HG02840 (cell line): ENCODE results near the gene KDM3B.
A peak's percentile ranks its signal among the peaks of the same experiment; 100 is the strongest.
"Not testable (repeated sequence)": the region's sequence is repeated elsewhere in the genome, so short reads cannot be mapped to it uniquely, and the experiment has no call there.

Source experiments
- ATAC-seq: cut with Tn5 transposase; IDR thresholded peaks from one replicate; pipeline ENCODE4 v1.9.1; 2021; ENCODE audit warnings: mild to moderate bottlenecking, moderate library complexity, moderate number of reproducible peaks; ENCODE audit not compliant: unreplicated experiment, low FRiP score

KDM3B gene

DNA sequence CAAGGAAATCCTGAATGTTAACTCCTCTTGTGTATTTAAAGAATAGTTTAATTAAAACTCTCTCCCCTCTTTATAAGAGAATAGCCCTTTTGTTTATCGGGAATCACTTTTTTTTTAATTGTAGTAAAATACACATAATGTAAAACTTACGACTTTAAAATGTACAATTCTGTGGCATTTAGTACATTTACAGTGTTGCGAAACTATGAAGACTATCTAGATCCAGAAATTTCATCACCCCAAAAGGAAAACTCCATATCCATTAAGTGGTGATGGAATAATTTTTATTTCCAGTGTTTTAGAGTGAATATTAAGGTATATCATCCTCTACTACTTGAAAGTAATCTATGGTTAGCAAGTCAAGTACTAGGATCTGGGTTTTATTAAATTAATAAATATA is 36.8 kb downstream of the KDM3B start:
- no peak for ATAC-seq

DNA sequence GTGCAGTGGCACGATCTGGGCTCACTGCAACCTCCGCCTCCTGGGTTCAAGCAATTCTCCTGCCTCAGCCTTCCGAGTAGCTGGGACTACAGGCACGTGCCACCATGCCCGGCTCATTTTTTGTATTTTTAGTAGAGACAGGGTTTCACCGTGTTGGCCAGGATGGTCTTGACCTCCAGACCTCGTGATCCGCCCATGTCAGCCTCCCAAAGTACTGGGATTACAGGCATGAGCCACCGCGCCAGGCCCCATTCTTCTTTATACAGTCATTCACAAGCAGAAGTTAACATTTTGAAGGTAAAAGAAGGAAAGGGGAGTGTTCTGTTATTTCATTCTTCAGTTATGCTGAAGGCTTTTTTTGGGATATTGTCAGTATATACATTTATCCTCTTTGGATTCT is 37.4 kb downstream of the KDM3B start:
- ATAC-seq = not testable (repeated sequence)

- no peak for ATAC-seq
Observed at GRCh38 chr5:138391859-138392386, 39.4 kb downstream of the KDM3B start.

- ATAC-seq = no peak
Observed at GRCh38 chr5:138402640-138403039, 50.2 kb downstream of the KDM3B start.

DNA sequence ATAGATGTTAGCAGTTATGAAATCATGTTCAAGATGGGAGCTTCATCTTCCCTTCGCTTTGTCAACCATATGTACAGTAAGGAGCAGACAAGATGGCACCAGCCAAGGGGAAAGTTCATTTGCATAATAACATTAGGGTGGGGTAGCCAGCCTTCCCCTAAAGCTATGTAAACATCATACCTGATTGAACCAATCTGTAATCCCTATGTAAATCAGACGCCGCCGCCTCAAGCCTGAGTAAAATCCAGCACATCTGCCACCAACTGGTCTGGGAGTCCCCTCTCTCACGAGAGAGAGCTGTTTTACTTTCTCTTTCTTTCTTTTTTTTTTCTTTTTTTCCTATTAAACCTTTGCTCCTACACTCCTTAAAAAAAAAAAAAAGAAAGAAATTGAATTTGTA is 55.5 kb downstream of the KDM3B start:
- ATAC-seq = no peak

GRCh38 chr5:138410996-138411640 is 58.6 kb downstream of the KDM3B start:
- ATAC-seq = not testable (repeated sequence)

- ATAC-seq = no peak
Observed at GRCh38 chr5:138418444-138418843, 66.0 kb downstream of the KDM3B start.

- no peak for ATAC-seq
Observed at GRCh38 chr5:138425079-138425478, 72.6 kb downstream of the KDM3B start.

- no peak for ATAC-seq
Observed at GRCh38 chr5:138435943-138436342, 83.5 kb downstream of the KDM3B start.

DNA sequence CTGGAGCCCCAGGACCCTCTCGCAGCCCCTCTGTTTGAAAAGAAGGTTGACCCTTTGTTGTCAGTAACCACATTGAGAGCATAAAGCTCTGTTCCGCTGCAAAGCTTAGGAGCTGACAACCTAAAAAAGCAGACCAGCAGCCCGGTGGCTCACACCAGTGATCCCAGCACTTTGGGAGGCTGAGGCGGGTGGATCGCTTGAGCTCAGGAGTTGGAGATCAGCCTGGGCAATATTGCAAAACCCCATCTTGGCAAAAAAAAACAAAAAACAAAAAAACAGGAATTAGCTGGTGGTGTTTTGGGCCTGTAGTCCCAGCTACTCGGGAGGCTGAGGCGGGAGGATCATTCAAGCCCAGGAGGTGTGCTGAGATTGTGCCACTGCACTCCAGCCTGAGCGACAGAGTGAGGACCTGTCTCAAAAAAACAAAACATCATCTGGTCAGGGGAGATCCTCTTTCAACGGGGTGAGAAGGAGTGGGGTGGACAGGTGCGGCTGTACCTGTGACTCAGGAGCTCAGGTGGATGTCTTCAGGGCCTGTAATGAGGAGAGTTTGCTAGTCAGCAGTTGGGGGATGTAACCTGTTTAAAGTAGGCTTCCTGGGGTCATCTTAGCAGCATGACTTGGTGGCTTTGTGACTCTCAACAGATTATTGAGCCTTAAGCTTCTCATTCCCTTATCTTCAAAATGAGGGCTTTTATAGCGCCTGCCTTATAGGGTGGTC is 85.7 kb downstream of the KDM3B start:
- ATAC-seq = no peak

DNA sequence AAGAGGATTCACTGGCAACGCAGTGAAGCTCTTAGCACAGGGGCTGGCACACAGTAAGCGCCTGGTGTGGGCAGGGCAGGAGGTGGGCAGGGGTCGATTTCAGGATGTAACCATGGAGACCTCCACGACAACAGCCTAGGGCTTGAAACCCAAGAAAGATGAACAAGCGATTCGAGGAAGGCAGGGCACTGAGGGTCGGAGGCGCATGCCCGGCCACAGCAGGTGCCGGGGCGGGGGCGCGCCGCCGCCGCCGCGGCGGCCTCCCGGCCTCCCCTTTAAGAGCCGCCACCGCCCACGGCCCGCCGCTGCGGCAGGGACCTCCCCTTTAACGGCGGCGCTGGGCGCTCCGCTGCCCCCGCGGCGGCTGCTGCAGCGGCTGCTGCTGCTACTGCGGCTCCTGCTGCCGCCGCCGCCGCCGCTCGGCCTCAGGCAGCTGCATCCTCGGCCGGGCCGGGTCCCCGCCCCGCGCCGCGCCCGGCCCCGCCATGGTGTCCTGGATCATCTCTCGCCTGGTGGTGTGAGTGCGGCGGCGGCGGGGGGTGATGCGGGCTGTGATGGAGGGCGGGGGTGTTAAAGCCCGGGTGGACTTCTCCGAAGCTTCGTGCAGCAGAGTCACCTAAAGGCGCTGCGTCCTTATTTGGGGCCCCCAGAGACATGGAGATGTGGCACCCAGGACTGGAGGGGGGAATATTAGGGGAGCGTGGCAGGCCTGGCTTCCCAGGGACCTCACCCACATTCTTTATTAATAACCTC is 86.4 kb downstream of the KDM3B start, which contains the start of gene REEP2:
REEP2 (plus strand) TSS at position 334 of the 753 bp plus-strand sequence; CDS start at position 486, 152 bp downstream.
- peak; percentile 59 for ATAC-seq

DNA sequence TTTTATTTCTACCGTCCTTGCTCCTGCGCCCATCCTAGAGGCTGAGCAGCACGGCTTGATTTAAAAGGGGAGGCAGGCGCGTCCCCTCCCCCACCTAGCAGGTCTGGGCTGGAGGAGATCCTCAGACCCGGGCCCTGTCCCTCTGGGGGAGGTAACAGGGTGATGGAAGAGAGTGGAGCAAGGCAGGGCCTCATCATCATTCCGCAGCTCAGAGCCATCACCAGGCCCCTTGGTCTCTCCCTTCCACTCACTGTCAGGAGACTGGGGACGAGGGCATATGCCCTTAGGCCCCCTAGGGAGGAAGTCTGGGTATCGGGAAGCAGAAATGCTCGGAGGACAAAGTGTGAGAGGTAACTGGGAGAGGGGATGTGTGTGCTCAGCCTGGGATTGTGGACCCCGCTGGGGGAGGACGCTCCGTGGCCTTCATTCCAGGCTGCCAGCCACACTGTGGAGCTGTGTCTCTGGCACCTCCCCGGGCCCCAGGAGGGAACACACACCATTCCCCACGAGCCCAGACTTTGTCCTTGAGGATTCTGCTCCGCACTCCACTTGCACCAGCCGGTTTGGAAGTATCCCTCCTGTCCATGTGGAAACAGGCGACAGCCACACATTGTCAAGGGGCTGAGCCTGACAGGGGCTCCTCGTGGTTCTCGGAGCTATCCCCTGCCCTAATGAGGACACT is 87.1 kb downstream of the KDM3B start:
- ATAC-seq = no peak

DNA sequence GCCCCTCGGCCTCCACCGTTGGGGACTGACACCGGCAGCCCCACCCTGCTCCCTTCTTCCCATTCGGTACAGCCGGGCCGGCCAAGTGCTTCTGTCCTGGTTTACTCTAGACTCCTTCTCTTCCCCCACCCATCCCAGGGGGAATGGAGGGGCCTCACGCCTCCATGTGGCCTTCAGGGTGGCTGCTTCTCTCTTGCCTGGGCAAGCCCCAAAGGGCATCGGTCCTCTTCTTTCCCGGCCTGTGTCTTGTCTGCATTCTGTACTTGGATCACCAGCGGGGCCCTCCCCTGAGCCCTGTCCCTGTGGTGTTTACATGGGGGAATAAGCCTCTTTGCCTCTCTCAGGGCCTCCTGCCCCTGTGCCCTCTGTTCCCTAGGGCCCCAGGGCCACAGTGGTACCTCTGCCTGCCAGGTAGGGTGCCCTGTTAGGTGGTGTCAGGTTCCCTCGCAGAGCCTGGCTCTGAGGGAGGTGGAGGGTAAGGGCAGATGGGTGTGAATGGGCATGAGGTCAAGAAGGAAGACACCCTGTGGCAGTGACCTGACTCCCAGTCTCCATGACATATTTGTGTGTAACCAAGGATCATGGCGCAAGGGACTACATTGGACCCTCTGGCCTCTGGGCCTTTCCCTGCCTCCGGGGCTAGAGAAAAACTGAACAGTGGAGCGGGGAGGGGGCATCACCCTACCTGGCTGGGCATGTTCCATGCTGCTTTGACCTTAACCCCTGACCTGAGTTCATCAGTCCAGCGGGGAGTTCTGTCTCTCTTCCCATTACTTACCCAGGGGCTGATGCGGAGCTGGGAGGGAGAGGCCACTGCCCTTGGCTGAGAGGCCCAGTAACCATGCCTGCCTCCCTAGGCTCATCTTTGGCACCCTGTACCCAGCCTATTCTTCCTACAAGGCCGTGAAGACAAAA is 87.9 kb downstream of the KDM3B start:
- ATAC-seq = no peak

DNA sequence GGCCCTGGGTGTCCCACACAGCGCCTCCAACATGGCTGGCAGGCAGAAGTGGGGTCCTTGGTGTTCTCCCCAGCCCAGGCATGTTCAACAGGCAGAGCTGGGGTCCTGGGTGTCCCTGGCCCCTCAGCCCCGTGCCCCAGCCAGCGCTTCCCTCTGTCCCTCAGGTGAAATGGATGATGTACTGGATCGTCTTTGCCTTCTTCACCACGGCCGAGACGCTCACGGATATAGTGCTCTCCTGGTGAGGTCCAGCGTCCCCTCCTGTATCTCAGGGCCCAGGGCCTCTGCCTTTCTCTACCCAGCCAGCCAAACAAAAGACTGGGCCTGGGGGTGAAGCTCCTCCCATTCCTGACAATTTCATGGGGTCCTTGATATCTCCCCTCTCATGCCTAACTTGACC is 88.7 kb downstream of the KDM3B start:
- no peak for ATAC-seq

DNA sequence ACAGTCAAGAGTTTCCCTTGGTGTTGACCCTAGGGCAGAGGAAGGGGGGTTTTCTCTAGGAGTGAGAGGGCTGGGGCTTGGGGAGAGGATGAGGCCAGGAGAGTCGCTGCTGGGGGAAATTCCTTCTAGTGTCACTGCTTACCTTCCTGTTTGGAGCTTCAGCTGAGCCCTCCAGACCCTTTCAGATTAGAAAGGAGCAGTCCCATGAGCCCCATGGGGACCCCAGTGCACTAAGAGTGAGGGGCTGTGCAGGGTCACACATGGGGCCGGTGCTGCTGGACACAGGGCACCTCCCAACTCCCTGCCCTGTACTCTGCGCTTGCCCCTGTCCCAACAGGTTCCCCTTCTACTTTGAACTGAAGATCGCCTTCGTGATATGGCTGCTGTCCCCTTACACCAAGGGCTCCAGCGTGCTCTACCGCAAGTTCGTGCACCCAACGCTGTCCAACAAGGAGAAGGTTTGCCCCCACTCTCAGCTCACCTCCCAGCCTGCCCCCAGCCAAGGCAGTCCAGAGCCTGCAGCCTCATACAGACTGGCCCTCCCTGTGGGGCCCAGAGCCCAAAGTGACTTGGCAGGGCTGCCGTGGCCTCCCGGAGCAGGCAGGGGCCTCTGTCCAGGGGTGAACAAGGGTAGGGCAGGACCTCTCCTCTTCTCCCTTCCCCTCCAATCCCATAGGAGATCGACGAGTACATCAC is 91.7 kb downstream of the KDM3B start:
- ATAC-seq = no peak

DNA sequence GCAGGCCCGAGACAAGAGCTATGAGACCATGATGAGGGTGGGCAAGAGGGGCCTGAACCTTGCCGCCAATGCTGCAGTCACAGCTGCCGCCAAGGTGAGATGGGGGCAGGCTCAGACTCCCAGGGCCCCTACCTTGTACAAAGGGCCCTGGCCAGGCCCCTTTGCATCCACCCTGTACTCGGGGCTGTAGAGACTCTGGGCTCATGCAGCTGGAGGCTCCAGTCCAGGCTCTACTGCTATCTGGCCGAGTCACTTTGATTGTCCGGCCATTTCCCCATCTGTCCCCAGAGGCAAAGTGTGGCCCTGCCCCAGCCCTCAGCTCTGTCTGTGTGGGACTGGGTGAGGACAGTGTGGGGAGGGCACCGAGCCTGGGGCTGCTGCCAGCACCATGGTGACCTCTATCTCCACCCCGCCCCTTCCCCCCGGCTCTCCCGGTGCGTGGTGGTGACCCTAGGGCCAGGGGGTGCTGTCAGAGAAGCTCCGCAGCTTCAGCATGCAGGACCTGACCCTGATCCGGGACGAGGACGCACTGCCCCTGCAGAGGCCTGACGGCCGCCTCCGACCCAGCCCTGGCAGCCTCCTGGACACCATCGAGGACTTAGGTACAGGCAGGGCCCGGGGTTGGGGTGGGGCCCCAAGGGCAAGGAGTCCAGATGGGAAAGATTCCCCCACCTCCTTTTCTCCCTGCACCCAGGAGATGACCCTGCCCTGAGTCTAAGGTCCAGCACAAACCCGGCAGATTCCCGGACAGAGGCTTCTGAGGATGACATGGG is 92.5 kb downstream of the KDM3B start:
- no peak for ATAC-seq

DNA sequence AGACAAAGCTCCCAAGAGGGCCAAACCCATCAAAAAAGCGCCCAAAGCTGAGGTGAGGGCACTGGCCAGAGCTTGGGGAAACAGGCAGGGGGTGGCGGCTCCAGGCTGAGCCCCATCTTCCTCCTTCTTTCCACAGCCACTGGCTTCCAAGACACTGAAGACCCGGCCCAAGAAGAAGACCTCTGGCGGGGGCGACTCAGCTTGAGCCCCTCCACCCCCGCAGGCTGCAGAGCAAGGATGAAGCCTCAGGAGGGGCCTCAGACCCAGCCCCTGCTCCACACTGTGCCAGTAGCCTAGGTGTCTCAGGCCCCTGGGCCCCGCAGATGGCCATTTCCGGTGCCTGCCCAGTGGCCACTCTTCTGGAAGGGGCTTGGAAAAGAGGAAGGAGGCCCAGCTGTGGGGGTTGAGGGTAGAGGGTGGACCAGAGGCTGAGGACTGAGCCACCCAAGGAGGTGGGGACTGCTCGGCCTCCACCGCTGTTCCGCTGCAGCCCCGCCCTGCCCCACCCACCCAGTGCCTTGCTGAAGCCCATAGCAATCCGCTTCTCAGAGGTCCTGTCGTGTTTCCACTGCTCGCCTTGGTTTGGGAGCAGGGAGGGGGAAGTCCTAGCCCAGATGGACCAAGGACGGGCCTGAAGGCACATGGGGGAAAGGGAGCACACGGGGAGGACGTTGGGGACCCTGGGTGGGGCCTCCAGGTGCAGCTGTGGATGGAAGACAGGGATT is 93.2 kb downstream of the KDM3B start:
- no peak for ATAC-seq

GRCh38 chr5:138448070-138448469 is 95.6 kb downstream of the KDM3B start:
- ATAC-seq = no peak
